ENCODE measurements around the gene CHRM3.
"Not testable (repeated sequence)": the region's sequence is repeated elsewhere in the genome, so short reads cannot be mapped to it uniquely, and the experiment has no call there.

- TF ChIP-seq POLR2A (IDR thresholded peaks at IDR 0.05; ENCODE audit: low read depth); CTCF (IDR thresholded peaks at IDR 0.05); POLR2AphosphoS5 (IDR thresholded peaks at IDR 0.05); EP300 (IDR thresholded peaks at IDR 0.05): not testable (repeated sequence)
Measured at GRCh38 chr1:239370869-239371268, 15.5 kb upstream of the CHRM3 start.

Data from esophagus muscularis mucosa (tissue), 4 donors.